ENCODE results near the gene ADAMTSL1.

The ADAMTSL1 gene

GRCh38 chr9:18795947-18796671 lies 322.2 kb downstream of the ADAMTSL1 start:
- Histone ChIP-seq H2AFZ (ENCODE audit: low read length) (no peak overlapping the region), H3K4me3 (ENCODE audit: low read length, poor library complexity, severe bottlenecking) (no peak overlapping the region), H3K79me2 (ENCODE audit: insufficient read depth, low read length) (no peaks in the 10 kb centered on the region), H3K9ac (ENCODE audit: low read depth, low read length, poor library complexity, severe bottlenecking) (no peak overlapping the region), H4K20me1 (ENCODE audit: insufficient read depth, low read length, poor library complexity, severe bottlenecking) (no peaks in the 10 kb centered on the region), H3K36me3 (ENCODE audit: insufficient read depth, low read length) (no peaks in the 10 kb centered on the region), H3K4me1 (ENCODE audit: insufficient read depth, low read length, poor library complexity, severe bottlenecking) (no peaks in the 10 kb centered on the region), H3F3A (ENCODE audit: low read depth) (no peaks in the 10 kb centered on the region), H3K9me2 (replicated peaks; ENCODE audit: low read depth, low read length) (no peaks in the 10 kb centered on the region), H3K9me3 (ENCODE audit: insufficient read depth, low read depth, low read length) (no peaks in the 10 kb centered on the region), H3K27me3 (ENCODE audit: insufficient read depth, low read length, poor library complexity, severe bottlenecking) (no peaks in the 10 kb centered on the region), H3K4me2 (ENCODE audit: low read depth, low read length, poor library complexity, severe bottlenecking) (no peak overlapping the region)
- TF ChIP-seq CTCF (conservative IDR thresholded peaks at IDR 0.05; ENCODE audit: low read length) (no peak), EZH2phosphoT487 (IDR thresholded peaks at IDR 0.05; ENCODE audit: borderline replicate concordance) (no peak)

GRCh38 chr9:18796696-18797270 lies 322.8 kb downstream of the ADAMTSL1 start:
- Histone ChIP-seq H3K4me3 (ENCODE audit: low read length, poor library complexity, severe bottlenecking) (no peak overlapping the region), H3K9ac (ENCODE audit: low read depth, low read length, poor library complexity, severe bottlenecking) (no peak overlapping the region), H3K36me3 (ENCODE audit: insufficient read depth, low read length) (no peaks in the 10 kb centered on the region), H3F3A (ENCODE audit: low read depth) (no peaks in the 10 kb centered on the region), H3K9me3 (ENCODE audit: insufficient read depth, low read depth, low read length) (no peaks in the 10 kb centered on the region), H2AFZ (ENCODE audit: low read length) (no peak overlapping the region), H3K9me2 (replicated peaks; ENCODE audit: low read depth, low read length) (no peaks in the 10 kb centered on the region), H4K20me1 (ENCODE audit: insufficient read depth, low read length, poor library complexity, severe bottlenecking) (no peaks in the 10 kb centered on the region), H3K4me2 (ENCODE audit: low read depth, low read length, poor library complexity, severe bottlenecking) (no peak overlapping the region), H3K4me1 (ENCODE audit: insufficient read depth, low read length, poor library complexity, severe bottlenecking) (no peaks in the 10 kb centered on the region), H3K27me3 (ENCODE audit: insufficient read depth, low read length, poor library complexity, severe bottlenecking) (no peaks in the 10 kb centered on the region), H3K79me2 (ENCODE audit: insufficient read depth, low read length) (no peaks in the 10 kb centered on the region)
- TF ChIP-seq EZH2phosphoT487 (IDR thresholded peaks at IDR 0.05; ENCODE audit: borderline replicate concordance), result no peak
- TF ChIP-seq CTCF (conservative IDR thresholded peaks at IDR 0.05; ENCODE audit: low read length), result no peak

GRCh38 chr9:18798106-18798505 lies 324.2 kb downstream of the ADAMTSL1 start:
- no peak for TF ChIP-seq CTCF (conservative IDR thresholded peaks at IDR 0.05; ENCODE audit: low read length)
- TF ChIP-seq EZH2phosphoT487 (IDR thresholded peaks at IDR 0.05; ENCODE audit: borderline replicate concordance), result no peak
- no peak overlapping the region for H3K4me2 ChIP-seq (ENCODE audit: low read depth, low read length, poor library complexity, severe bottlenecking)
- H3K4me1 ChIP-seq (ENCODE audit: insufficient read depth, low read length, poor library complexity, severe bottlenecking), result no peaks in the 10 kb centered on the region
- H3K9me2 ChIP-seq (replicated peaks; ENCODE audit: low read depth, low read length), result no peaks in the 10 kb centered on the region
- H3K9ac ChIP-seq (ENCODE audit: low read depth, low read length, poor library complexity, severe bottlenecking), result no peak overlapping the region
- H3K79me2 ChIP-seq (ENCODE audit: insufficient read depth, low read length), result no peaks in the 10 kb centered on the region
- no peaks in the 10 kb centered on the region for H3F3A ChIP-seq (ENCODE audit: low read depth)
- H3K36me3 ChIP-seq (ENCODE audit: insufficient read depth, low read length), result no peaks in the 10 kb centered on the region
- H2AFZ ChIP-seq (ENCODE audit: low read length), result no peak overlapping the region
- no peaks in the 10 kb centered on the region for H3K27me3 ChIP-seq (ENCODE audit: insufficient read depth, low read length, poor library complexity, severe bottlenecking)
- H3K4me3 ChIP-seq (ENCODE audit: low read length, poor library complexity, severe bottlenecking), result no peak overlapping the region
- no peaks in the 10 kb centered on the region for H3K9me3 ChIP-seq (ENCODE audit: insufficient read depth, low read depth, low read length)
- H4K20me1 ChIP-seq (ENCODE audit: insufficient read depth, low read length, poor library complexity, severe bottlenecking), result no peaks in the 10 kb centered on the region
